HL-60 (cell line): ENCODE measurements around the gene SRP54.

Experiments
- POLR2AphosphoS5 ChIP-seq: IDR thresholded peaks from 2 replicates; pipeline ENCODE4 v1.6.1; 2012; ENCODE audit warnings: low read depth
- TF ChIP-seq, protein P1 (sequence below): IDR thresholded peaks from 2 replicates; pipeline ENCODE4 v1.6.1; 2012; ENCODE audit warnings: low read depth; ENCODE audit not compliant: insufficient replicate concordance
- TF ChIP-seq, protein P2 (sequence below): IDR thresholded peaks from one replicate; pipeline ENCODE4 v1.5.1; 2011; ENCODE audit warnings: low read length, control low read depth, inconsistent platforms; ENCODE audit not compliant: insufficient read depth

DNA sequence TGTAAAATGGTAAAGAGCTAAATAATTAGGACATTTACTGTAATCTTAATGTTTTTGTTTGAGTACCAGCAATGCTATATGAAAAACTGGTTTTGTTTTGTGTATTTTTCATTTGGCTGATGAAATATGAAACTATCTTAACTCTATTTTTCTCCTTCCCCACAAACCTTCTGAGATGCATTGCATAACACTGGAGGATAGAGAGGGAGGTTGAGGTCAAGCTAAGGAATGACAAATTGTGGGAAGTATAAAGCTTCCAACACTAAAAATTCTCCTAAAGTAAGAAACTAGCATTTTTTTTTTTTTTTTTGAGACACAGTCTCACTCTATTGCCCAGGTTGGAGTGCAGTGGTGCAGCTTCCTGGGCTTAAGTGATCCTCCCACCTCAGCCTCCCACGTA, 31.5 kb upstream of the SRP54 start:
- TF ChIP-seq, protein P1, sequence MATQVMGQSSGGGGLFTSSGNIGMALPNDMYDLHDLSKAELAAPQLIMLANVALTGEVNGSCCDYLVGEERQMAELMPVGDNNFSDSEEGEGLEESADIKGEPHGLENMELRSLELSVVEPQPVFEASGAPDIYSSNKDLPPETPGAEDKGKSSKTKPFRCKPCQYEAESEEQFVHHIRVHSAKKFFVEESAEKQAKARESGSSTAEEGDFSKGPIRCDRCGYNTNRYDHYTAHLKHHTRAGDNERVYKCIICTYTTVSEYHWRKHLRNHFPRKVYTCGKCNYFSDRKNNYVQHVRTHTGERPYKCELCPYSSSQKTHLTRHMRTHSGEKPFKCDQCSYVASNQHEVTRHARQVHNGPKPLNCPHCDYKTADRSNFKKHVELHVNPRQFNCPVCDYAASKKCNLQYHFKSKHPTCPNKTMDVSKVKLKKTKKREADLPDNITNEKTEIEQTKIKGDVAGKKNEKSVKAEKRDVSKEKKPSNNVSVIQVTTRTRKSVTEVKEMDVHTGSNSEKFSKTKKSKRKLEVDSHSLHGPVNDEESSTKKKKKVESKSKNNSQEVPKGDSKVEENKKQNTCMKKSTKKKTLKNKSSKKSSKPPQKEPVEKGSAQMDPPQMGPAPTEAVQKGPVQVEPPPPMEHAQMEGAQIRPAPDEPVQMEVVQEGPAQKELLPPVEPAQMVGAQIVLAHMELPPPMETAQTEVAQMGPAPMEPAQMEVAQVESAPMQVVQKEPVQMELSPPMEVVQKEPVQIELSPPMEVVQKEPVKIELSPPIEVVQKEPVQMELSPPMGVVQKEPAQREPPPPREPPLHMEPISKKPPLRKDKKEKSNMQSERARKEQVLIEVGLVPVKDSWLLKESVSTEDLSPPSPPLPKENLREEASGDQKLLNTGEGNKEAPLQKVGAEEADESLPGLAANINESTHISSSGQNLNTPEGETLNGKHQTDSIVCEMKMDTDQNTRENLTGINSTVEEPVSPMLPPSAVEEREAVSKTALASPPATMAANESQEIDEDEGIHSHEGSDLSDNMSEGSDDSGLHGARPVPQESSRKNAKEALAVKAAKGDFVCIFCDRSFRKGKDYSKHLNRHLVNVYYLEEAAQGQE = no peak
- TF ChIP-seq, protein P2, sequence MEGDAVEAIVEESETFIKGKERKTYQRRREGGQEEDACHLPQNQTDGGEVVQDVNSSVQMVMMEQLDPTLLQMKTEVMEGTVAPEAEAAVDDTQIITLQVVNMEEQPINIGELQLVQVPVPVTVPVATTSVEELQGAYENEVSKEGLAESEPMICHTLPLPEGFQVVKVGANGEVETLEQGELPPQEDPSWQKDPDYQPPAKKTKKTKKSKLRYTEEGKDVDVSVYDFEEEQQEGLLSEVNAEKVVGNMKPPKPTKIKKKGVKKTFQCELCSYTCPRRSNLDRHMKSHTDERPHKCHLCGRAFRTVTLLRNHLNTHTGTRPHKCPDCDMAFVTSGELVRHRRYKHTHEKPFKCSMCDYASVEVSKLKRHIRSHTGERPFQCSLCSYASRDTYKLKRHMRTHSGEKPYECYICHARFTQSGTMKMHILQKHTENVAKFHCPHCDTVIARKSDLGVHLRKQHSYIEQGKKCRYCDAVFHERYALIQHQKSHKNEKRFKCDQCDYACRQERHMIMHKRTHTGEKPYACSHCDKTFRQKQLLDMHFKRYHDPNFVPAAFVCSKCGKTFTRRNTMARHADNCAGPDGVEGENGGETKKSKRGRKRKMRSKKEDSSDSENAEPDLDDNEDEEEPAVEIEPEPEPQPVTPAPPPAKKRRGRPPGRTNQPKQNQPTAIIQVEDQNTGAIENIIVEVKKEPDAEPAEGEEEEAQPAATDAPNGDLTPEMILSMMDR = no peak
- no peak for TF ChIP-seq POLR2AphosphoS5
